ENCODE measurements around the gene BTBD18.

Gene BTBD18

DNA sequence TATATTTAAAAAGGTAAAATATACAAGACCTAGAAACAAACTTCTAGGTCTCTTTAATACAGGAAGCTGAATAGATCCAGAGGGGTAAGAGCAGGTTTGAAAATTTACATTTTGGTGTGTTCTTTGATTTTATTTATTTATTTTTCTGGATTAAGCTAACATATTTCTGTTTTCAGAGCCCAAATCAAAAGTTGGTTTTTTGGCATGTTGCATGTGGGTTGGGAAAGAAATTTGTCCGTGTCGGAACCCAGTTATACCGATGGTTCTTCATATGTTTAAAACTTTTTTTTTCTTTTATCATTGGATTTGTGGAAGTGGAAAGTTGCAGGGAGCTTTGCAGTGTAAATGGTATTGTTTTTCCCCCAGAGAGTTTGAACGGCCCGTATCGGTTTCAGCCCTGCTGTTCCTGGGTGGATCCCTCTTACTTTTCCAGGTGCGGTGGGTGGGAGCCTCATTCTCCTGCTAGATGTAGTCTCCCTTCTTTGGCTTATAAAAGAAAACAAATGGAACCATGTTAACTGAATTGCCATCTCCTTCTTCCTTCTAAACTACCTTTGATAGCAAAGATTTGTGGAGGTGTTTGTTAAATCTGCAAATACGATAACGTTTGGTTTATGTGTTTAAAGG, 10.7 kb upstream of the BTBD18 start:
- Histone ChIP-seq H3K4me3 (ENCODE audit: low read depth in 1 of 5, low read length in 5 of 5) (peak overlapping the region; percentile 74 to 94 (median 90)), H3K9ac (ENCODE audit: low read length in 5 of 5) (peak overlapping the region; percentile 85 to 98 (median 88)), H3K27ac (ENCODE audit: low read depth, low read length) (peak overlapping the region; percentile 96), H3K4me1 (ENCODE audit: control insufficient read depth in 5 of 5, insufficient read depth in 5 of 5, low read length in 5 of 5) (peaks cover 5 to 39% (median 34%) of the 10 kb centered on the region in 5 donors), H3K27me3 (ENCODE audit: control insufficient read depth in 5 of 5, insufficient read depth in 4 of 5, low read length in 5 of 5) (no peaks in the 10 kb centered on the region), H3K36me3 (ENCODE audit: control insufficient read depth in 5 of 5, insufficient read depth in 5 of 5, low read length in 5 of 5) (no peaks in the 10 kb centered on the region), H3K9me3 (ENCODE audit: control insufficient read depth in 5 of 5, low read length in 5 of 5) (no peaks in the 10 kb centered on the region)

DNA sequence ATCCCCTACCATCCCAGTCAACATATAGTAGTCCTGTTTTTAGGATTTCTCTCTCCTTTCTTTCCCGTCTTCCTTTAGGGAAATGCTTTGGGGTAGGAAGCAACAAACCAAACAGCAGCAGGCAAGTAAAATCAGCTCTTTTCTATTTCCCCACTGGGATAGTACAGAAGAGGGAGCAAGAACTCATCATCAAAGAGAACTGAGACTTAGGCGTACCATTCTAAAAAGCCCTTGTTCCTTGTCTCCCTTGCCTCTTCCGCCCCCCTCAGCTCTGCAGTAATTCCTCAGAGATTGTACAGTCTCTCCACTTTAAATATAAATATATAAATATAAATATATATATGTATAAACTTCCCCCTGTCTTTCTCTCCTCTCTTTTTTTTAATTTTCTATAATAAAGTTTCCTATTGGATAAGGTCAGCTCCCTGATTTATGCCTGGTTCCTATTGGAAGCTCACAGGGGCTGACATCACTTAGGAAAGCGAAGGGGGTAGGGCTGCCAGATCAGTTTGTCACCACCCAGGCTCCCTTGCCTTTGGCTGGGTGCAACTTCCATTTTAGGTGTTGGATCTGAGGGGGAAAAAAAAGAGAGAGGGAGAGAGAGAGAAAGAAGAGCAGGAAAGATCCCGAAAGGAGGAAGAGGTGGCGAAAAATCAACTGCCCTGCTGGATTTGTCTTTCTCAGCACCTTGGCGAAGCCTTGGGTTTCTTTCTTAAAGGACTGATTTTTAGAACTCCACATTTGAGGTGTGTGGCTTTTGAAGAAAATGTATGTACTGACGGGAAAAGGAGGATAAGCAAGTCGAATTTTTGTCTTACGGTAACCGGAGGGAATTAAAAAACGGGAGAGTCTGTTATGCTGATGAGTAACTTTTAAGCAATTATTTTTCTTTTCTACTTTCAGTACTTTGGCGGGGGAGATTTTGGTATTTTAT, 9.9 kb upstream of the BTBD18 start, which contains the start of gene CTNND1:
Gene CTNND1 (plus strand): TSS at position 502 of the 934 bp plus-strand sequence. CDS start 29,677 bp downstream, outside the sequence.
- Histone ChIP-seq H3K9me3 (ENCODE audit: control insufficient read depth in 5 of 5, low read length in 5 of 5) (no peaks in the 10 kb centered on the region), H3K4me3 (ENCODE audit: low read depth in 1 of 5, low read length in 5 of 5) (peak within 1 kb of the TSS; percentile 74 to 94 (median 90)), H3K36me3 (ENCODE audit: control insufficient read depth in 5 of 5, insufficient read depth in 5 of 5, low read length in 5 of 5) (no peaks in the 10 kb centered on the region), H3K4me1 (ENCODE audit: control insufficient read depth in 5 of 5, insufficient read depth in 5 of 5, low read length in 5 of 5) (peaks cover 5 to 33% (median 31%) of the 10 kb centered on the region in 5 donors), H3K27me3 (ENCODE audit: control insufficient read depth in 5 of 5, insufficient read depth in 4 of 5, low read length in 5 of 5) (no peaks in the 10 kb centered on the region), H3K9ac (ENCODE audit: low read length in 5 of 5) (peak within 1 kb of the TSS; percentile 85 to 98 (median 88)), H3K27ac (ENCODE audit: low read depth, low read length) (peak within 1 kb of the TSS; percentile 96)

DNA sequence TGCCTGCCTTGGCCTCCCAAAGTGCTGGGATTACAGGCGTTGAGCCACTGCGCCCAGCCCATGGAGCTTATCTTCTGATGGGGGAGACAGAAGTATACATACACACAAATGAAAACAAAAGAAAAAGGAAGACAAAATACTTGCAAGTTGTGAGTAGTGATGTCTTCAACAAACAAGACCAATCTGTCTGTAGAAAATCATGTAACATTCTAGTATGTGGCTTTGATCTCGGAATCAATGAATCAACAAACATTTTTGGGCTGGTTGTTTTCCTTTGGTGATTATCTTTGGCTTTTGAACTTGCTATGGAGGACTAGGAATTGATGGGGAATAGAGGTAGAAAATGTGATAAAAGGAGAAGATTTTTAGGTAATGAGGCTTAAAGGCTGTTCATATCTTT, 6.6 kb upstream of the BTBD18 start:
- no peaks in the 10 kb centered on the region for H3K36me3 ChIP-seq (ENCODE audit: control insufficient read depth in 5 of 5, insufficient read depth in 5 of 5, low read length in 5 of 5)
- no peaks in the 10 kb centered on the region for H3K27me3 ChIP-seq (ENCODE audit: control insufficient read depth in 5 of 5, insufficient read depth in 4 of 5, low read length in 5 of 5)
- no peak overlapping the region for H3K27ac ChIP-seq (ENCODE audit: low read depth, low read length)
- H3K9ac ChIP-seq (ENCODE audit: low read length in 5 of 5), result no peak overlapping the region
- H3K9me3 ChIP-seq (ENCODE audit: control insufficient read depth in 5 of 5, low read length in 5 of 5), result no peaks in the 10 kb centered on the region
- H3K4me1 ChIP-seq (ENCODE audit: control insufficient read depth in 5 of 5, insufficient read depth in 5 of 5, low read length in 5 of 5), result peaks cover 2 to 7% (median 5%) of the 10 kb centered on the region in 5 donors
- H3K4me3 ChIP-seq (ENCODE audit: low read depth in 1 of 5, low read length in 5 of 5), result no peak overlapping the region

DNA sequence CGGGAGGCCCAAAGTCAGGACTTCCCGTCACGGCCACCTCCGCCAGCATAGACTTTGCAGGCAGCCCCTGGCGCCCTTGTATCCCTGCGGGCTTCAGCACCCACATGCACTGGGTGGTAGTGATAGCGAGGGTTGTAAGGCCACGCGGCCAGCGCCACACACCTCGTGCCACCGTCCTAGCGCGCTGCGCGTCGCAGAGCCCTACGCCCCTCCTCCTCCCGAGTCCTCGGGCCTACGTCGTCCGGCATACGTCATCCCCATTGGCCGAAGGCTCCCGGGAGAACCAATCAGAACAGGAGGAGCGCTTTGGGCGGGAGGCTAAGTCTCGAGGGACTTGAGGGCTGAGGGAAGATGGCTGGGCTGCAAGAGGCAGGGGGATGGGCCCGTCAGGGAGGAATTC, 1.3 kb upstream of the BTBD18 start:
- Histone ChIP-seq H3K27ac (ENCODE audit: low read depth, low read length) (no peak overlapping the region), H3K36me3 (ENCODE audit: control insufficient read depth in 5 of 5, insufficient read depth in 5 of 5, low read length in 5 of 5) (peaks cover 0 to 6% (median 0%) of the 10 kb centered on the region in 5 donors), H3K4me1 (ENCODE audit: control insufficient read depth in 5 of 5, insufficient read depth in 5 of 5, low read length in 5 of 5) (peaks cover 0 to 7% (median 0%) of the 10 kb centered on the region in 5 donors), H3K4me3 (ENCODE audit: low read depth in 1 of 5, low read length in 5 of 5) (no peak overlapping the region), H3K9ac (ENCODE audit: low read length in 5 of 5) (no peak overlapping the region), H3K9me3 (ENCODE audit: control insufficient read depth in 5 of 5, low read length in 5 of 5) (no peaks in the 10 kb centered on the region), H3K27me3 (ENCODE audit: control insufficient read depth in 5 of 5, insufficient read depth in 4 of 5, low read length in 5 of 5) (no peaks in the 10 kb centered on the region)

DNA sequence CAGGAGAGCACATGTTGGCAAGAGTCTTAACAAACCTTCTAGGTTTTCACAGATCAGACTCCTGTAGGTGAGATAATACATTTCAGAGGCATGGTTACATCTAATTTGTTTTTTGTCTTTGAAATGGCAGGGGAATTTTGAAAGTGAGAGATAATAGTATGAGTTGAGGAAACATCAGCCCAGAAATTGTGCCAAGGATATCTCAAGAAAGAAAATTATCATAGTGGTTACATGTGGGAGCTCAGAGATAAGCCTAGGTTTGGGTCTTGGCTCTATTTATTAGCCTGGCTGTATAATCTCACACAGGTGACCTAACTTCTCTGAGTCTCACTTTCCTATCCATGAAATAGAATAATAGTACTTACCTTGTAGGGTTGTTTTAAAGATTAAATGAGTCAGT, 443 bp downstream of the BTBD18 start:
- Histone ChIP-seq H3K27ac (ENCODE audit: low read depth, low read length) (no peak overlapping the region), H3K36me3 (ENCODE audit: control insufficient read depth in 5 of 5, insufficient read depth in 5 of 5, low read length in 5 of 5) (peaks cover 0 to 16% (median 2%) of the 10 kb centered on the region in 5 donors), H3K9me3 (ENCODE audit: control insufficient read depth in 5 of 5, low read length in 5 of 5) (no peaks in the 10 kb centered on the region), H3K4me3 (ENCODE audit: low read depth in 1 of 5, low read length in 5 of 5) (no peak overlapping the region), H3K27me3 (ENCODE audit: control insufficient read depth in 5 of 5, insufficient read depth in 4 of 5, low read length in 5 of 5) (no peaks in the 10 kb centered on the region), H3K9ac (ENCODE audit: low read length in 5 of 5) (peak overlapping the region in 1 of 5 donors; percentile 23), H3K4me1 (ENCODE audit: control insufficient read depth in 5 of 5, insufficient read depth in 5 of 5, low read length in 5 of 5) (peaks cover 0 to 7% (median under 1%) of the 10 kb centered on the region in 5 donors)

DNA sequence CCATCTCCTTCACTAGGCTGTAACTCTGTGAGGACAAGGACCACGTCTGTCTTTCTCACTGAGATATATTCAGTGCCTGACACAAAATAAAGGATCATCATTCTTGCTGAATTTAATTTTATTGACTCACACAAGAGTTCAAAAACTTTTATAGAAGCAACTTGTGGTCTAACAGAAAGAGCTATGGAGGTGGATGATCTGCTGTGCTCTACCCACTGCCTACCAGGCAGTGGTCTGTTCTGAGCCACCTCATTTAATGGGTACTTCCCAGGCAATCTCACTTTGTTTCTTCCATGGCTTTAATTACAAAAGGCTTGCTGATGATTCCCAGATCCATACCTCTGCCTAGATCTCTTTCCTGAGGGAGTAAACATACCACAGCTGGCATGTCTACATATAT, 4.7 kb downstream of the BTBD18 start:
- H3K4me1 ChIP-seq (ENCODE audit: control insufficient read depth in 5 of 5, insufficient read depth in 5 of 5, low read length in 5 of 5), result peaks cover 6 to 21% (median 15%) of the 10 kb centered on the region in 5 donors
- peaks cover 0 to 50% (median 33%) of the 10 kb centered on the region in 5 donors for H3K36me3 ChIP-seq (ENCODE audit: control insufficient read depth in 5 of 5, insufficient read depth in 5 of 5, low read length in 5 of 5)
- H3K4me3 ChIP-seq (ENCODE audit: low read depth in 1 of 5, low read length in 5 of 5), result no peak overlapping the region
- H3K27ac ChIP-seq (ENCODE audit: low read depth, low read length), result no peak overlapping the region
- no peaks in the 10 kb centered on the region for H3K27me3 ChIP-seq (ENCODE audit: control insufficient read depth in 5 of 5, insufficient read depth in 4 of 5, low read length in 5 of 5)
- no peaks in the 10 kb centered on the region for H3K9me3 ChIP-seq (ENCODE audit: control insufficient read depth in 5 of 5, low read length in 5 of 5)
- no peak overlapping the region for H3K9ac ChIP-seq (ENCODE audit: low read length in 5 of 5)

DNA sequence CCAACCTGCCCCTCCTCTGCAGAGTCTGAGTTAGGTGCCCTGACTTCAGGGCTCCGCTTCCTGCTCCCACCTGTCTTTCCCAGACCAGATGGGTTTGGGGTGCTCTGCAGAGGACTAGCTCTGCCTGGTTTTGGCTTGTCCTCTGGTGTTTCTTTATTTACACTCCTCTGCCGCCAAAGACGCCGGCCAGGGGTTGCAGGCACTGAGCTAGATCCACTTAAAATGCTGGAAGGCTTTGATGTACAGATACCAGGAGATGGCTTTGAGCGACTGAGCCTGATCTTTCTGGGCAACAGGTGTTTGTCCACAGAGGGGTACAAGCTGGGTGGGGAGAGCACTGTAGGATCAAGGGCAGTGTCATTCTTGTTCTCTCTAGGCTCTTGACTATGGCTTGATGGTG, 6.4 kb downstream of the BTBD18 start:
- peaks cover 0 to 48% (median 33%) of the 10 kb centered on the region in 5 donors for H3K36me3 ChIP-seq (ENCODE audit: control insufficient read depth in 5 of 5, insufficient read depth in 5 of 5, low read length in 5 of 5)
- H3K4me3 ChIP-seq (ENCODE audit: low read depth in 1 of 5, low read length in 5 of 5), result no peak overlapping the region
- H3K4me1 ChIP-seq (ENCODE audit: control insufficient read depth in 5 of 5, insufficient read depth in 5 of 5, low read length in 5 of 5), result peaks cover 6 to 30% (median 21%) of the 10 kb centered on the region in 5 donors
- no peaks in the 10 kb centered on the region for H3K9me3 ChIP-seq (ENCODE audit: control insufficient read depth in 5 of 5, low read length in 5 of 5)
- no peaks in the 10 kb centered on the region for H3K27me3 ChIP-seq (ENCODE audit: control insufficient read depth in 5 of 5, insufficient read depth in 4 of 5, low read length in 5 of 5)
- no peak overlapping the region for H3K9ac ChIP-seq (ENCODE audit: low read length in 5 of 5)
- H3K27ac ChIP-seq (ENCODE audit: low read depth, low read length), result no peak overlapping the region

DNA sequence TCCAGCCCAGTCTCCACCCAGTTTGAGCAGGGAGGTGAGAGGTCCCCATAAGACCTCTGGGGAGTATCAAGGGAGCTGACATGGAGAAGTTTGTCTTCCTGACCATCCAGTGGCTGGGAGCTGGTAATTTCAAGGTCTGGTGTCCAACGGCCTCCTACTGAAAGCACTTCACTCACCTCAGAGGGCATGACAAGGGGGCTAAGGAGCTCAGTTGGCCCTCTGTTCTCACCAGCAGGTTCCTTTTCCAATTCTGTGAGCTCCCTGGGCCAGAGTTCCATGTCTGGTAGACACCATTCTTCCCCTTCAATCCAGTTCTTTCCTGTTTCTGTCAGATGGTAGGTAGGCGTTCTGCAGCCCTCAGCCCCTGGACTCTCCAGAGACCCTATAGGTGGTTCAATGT, 7.3 kb downstream of the BTBD18 start:
- H3K9ac ChIP-seq (ENCODE audit: low read length in 5 of 5), result peak overlapping the region in 1 of 5 donors; percentile 1
- H3K36me3 ChIP-seq (ENCODE audit: control insufficient read depth in 5 of 5, insufficient read depth in 5 of 5, low read length in 5 of 5), result peaks cover 0 to 52% (median 33%) of the 10 kb centered on the region in 5 donors
- peaks cover 6 to 30% (median 21%) of the 10 kb centered on the region in 5 donors for H3K4me1 ChIP-seq (ENCODE audit: control insufficient read depth in 5 of 5, insufficient read depth in 5 of 5, low read length in 5 of 5)
- H3K9me3 ChIP-seq (ENCODE audit: control insufficient read depth in 5 of 5, low read length in 5 of 5), result no peaks in the 10 kb centered on the region
- no peak overlapping the region for H3K27ac ChIP-seq (ENCODE audit: low read depth, low read length)
- no peak overlapping the region for H3K4me3 ChIP-seq (ENCODE audit: low read depth in 1 of 5, low read length in 5 of 5)
- H3K27me3 ChIP-seq (ENCODE audit: control insufficient read depth in 5 of 5, insufficient read depth in 4 of 5, low read length in 5 of 5), result no peaks in the 10 kb centered on the region

DNA sequence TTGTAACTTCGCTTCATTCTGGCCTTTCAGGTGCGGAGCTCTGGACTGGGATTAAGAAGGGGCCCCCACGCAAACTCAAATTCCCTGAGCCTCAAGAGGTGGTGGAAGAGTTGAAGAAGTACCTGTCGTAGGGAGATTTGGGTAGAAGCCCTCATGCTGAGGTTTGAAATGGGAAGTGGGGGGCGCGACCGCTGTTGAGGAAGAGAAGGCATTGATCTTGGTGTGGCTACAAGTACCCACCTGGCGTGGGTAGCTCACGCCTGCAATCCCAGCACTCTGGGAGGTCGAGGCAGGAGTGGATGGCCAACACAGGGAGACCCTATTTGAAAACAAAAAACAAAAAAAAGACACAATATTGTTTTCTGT, 9.5 kb downstream of the BTBD18 start:
- Histone ChIP-seq H3K9me3 (ENCODE audit: control insufficient read depth in 5 of 5, low read length in 5 of 5) (no peaks in the 10 kb centered on the region), H3K36me3 (ENCODE audit: control insufficient read depth in 5 of 5, insufficient read depth in 5 of 5, low read length in 5 of 5) (peaks cover 11 to 66% (median 50%) of the 10 kb centered on the region in 5 donors), H3K27ac (ENCODE audit: low read depth, low read length) (peak overlapping the region; percentile 89), H3K27me3 (ENCODE audit: control insufficient read depth in 5 of 5, insufficient read depth in 4 of 5, low read length in 5 of 5) (no peaks in the 10 kb centered on the region), H3K4me3 (ENCODE audit: low read depth in 1 of 5, low read length in 5 of 5) (peak overlapping the region; percentile 81 to 96 (median 86)), H3K4me1 (ENCODE audit: control insufficient read depth in 5 of 5, insufficient read depth in 5 of 5, low read length in 5 of 5) (peaks cover 6 to 30% (median 21%) of the 10 kb centered on the region in 5 donors), H3K9ac (ENCODE audit: low read length in 5 of 5) (peak overlapping the region; percentile 88 to 98 (median 93))

Data from subcutaneous abdominal adipose tissue (tissue), 5 donors.